HCT116 (cell line): ENCODE measurements around the gene ITM2C. TPM values are rescaled to one million over a fixed set of nuclear protein-coding genes. Genes with fewer than 3 reads are reported as not detected.

Source experiments
- ATAC-seq: fragments of 200-7000 bp; cut with Tn5 transposase; 2 replicates; pipeline ENCODE4 v1.9.1; 2020; ENCODE audit warnings: mild to moderate bottlenecking, moderate library complexity
- BruUV-seq: library from RNA; stranded (reverse); fragments of 400-500 nt; replicated peaks from 2 replicates; lab custom pipeline; 2021; lab: Mats Ljungman, UMichigan
- CTCF ChIA-PET: fragments of 300-600 bp; sonication (Branson Sonifier 250); formaldehyde crosslinking; loops from one replicate; lab custom pipeline; 2021; ENCODE audit warnings: antibody characterized with exemption; lab: Charles Lee
- POLR2A ChIA-PET: fragments of 300-600, 350-600 bp; sonication (Branson Sonifier 250); formaldehyde crosslinking; loops from one replicate; lab custom pipeline; 2021; ENCODE audit warnings: antibody characterized with exemption; lab: Charles Lee
- RAD21 ChIA-PET, 2 experiments: fragments of 300-600 bp; sonication (Branson Sonifier 250); formaldehyde crosslinking; loops; one replicate each; lab custom pipeline; 2023; ENCODE audit warnings: low total read pairs in 2 of 2; ENCODE audit not compliant: uncharacterized antibody in 2 of 2, unreplicated experiment in 2 of 2, low non-redundant PET in 1 of 2; lab: Charles Lee
- DNase-seq: peaks from one replicate; pipeline ENCODE4 v3.0.0-alpha.2; 2010; ENCODE audit warnings: low read depth, low spot score
- H2AFZ ChIP-seq: fragments of 200-600 bp; shearing (Covaris generic), sonication (generic); 2 replicates; pipeline ENCODE4 v1.6.1; 2017; ENCODE audit warnings: low read depth, mixed run types, mixed read lengths, antibody characterized with exemption, low read length; ENCODE audit not compliant: poor library complexity, severe bottlenecking
- H3K27ac ChIP-seq: 2 replicates; pipeline ENCODE4 v1.5.1; 2012; ENCODE audit warnings: low read depth, low read length
- H3K27me3 ChIP-seq: fragments of 200-600 bp; sonication (generic); 2 replicates; pipeline ENCODE4 v1.6.1; 2016; ENCODE audit warnings: mixed run types, low read length, mixed read lengths; ENCODE audit not compliant: insufficient read depth
- H3K36me3 ChIP-seq, 2 experiments: fragments of 200-500 bp in 1 of 2; fragments of 200-600 bp in 1 of 2; sonication (Bioruptor generic) in 1 of 2; sonication (generic) in 1 of 2; 2 replicates each; pipeline versions ENCODE4 v1.5.1 to v1.6.1; 2014 to 2016; ENCODE audit warnings: low read length in 2 of 2, inconsistent platforms in 1 of 2, mixed read lengths in 1 of 2, mixed run types in 1 of 2; ENCODE audit not compliant: insufficient read depth in 2 of 2, control insufficient read depth in 1 of 2
- H3K4me1 ChIP-seq, 2 experiments: fragments of 200-600 bp in 1 of 2; sonication (generic) in 1 of 2; 2 replicates each; pipeline versions ENCODE4 v1.5.1 to v1.6.1; 2012 to 2017; ENCODE audit warnings: low read length in 2 of 2, inconsistent platforms in 1 of 2, mild to moderate bottlenecking in 1 of 2, mixed read lengths in 1 of 2, mixed run types in 1 of 2, moderate library complexity in 1 of 2; ENCODE audit not compliant: insufficient read depth in 2 of 2, control insufficient read depth in 1 of 2
- H3K4me2 ChIP-seq: fragments of 200-600 bp; sonication (generic); 2 replicates; pipeline ENCODE4 v1.6.1; 2017; ENCODE audit warnings: mixed run types, low read length, mixed read lengths
- H3K4me3 ChIP-seq, 2 experiments: fragments of 200-600 bp in 1 of 2; sonication (generic) in 1 of 2; replicated peaks in 1 of 2; 2 replicates each; pipeline ENCODE4 v1.5.1; 2011 to 2016; ENCODE audit warnings: low read length in 2 of 2, control low read depth in 1 of 2, low read depth in 1 of 2, mild to moderate bottlenecking in 1 of 2, mixed read lengths in 1 of 2, mixed run types in 1 of 2
- H3K79me2 ChIP-seq: fragments of 200-600 bp; sonication (generic); 2 replicates; pipeline ENCODE4 v1.6.1; 2017; ENCODE audit warnings: mild to moderate bottlenecking, mixed run types, low read length, moderate library complexity, mixed read lengths; ENCODE audit not compliant: insufficient read depth
- H3K9ac ChIP-seq: fragments of 200-600 bp; sonication (generic); 2 replicates; pipeline ENCODE4 v1.6.1; 2016; ENCODE audit warnings: low read length, mixed read lengths
- H3K9me2 ChIP-seq: fragments of 200-600 bp; sonication (generic), shearing (Covaris generic); 2 replicates; pipeline ENCODE4 v1.6.1; 2017; ENCODE audit warnings: mixed run types, mild to moderate bottlenecking, moderate library complexity; ENCODE audit not compliant: insufficient read depth
- H3K9me3 ChIP-seq, 2 experiments: fragments of 200-500 bp in 1 of 2; fragments of 200-600 bp in 1 of 2; sonication (Bioruptor generic) in 1 of 2; sonication (generic) in 1 of 2; 2 replicates each; pipeline ENCODE4 v1.6.1; 2014 to 2017; ENCODE audit warnings: low read length in 2 of 2, mixed read lengths in 2 of 2, inconsistent platforms in 1 of 2, low read depth in 1 of 2, mild to moderate bottlenecking in 1 of 2, mixed run types in 1 of 2, moderate library complexity in 1 of 2; ENCODE audit not compliant: control insufficient read depth in 1 of 2, insufficient read depth in 1 of 2
- H4K20me1 ChIP-seq: fragments of 200-600 bp; sonication (generic), shearing (Covaris generic); 2 replicates; pipeline ENCODE4 v1.6.1; 2017; ENCODE audit warnings: mixed run types, mild to moderate bottlenecking, moderate library complexity; ENCODE audit not compliant: insufficient read depth
- CBX3 ChIP-seq: IDR thresholded peaks from 2 replicates; pipeline ENCODE4 v1.6.1; 2012; ENCODE audit warnings: low read depth
- CEBPB ChIP-seq: IDR thresholded peaks from 2 replicates; pipeline ENCODE4 v1.6.1; 2012; ENCODE audit warnings: low read depth
- EZH2 ChIP-seq: fragments of 200-600 bp; sonication (generic); IDR thresholded peaks from 2 replicates; pipeline ENCODE4 v1.6.1; 2017; ENCODE audit warnings: antibody characterized with exemption, mixed run types
- EZH2phosphoT487 ChIP-seq: fragments of 200-600 bp; IDR thresholded peaks from 2 replicates; pipeline ENCODE4 v1.6.1; 2018; ENCODE audit warnings: antibody characterized with exemption, borderline replicate concordance
- FOSL1 ChIP-seq: IDR thresholded peaks from 2 replicates; pipeline ENCODE4 v1.6.1; 2012; ENCODE audit warnings: low read depth
- JUND ChIP-seq: IDR thresholded peaks from 2 replicates; pipeline ENCODE4 v1.6.1; 2012
- POLR2AphosphoS5 ChIP-seq: IDR thresholded peaks from 2 replicates; pipeline ENCODE4 v1.6.1; 2011; ENCODE audit warnings: mild to moderate bottlenecking, low read depth, low read length, moderate library complexity
- RAD21 ChIP-seq: IDR thresholded peaks from 2 replicates; pipeline ENCODE4 v1.6.1; 2012; ENCODE audit warnings: low read depth, mild to moderate bottlenecking
- SIN3A ChIP-seq: IDR thresholded peaks from 2 replicates; pipeline ENCODE4 v1.6.1; 2012; ENCODE audit warnings: low read depth
- SP1 ChIP-seq: IDR thresholded peaks from 2 replicates; pipeline ENCODE4 v1.6.1; 2012; ENCODE audit warnings: low read depth
- ZFX ChIP-seq: fragments of 450-650 bp; IDR thresholded peaks from 2 replicates; pipeline ENCODE4 v1.6.1; 2017
- intact Hi-C: fragments of 100-400 bp; cut with micrococcal nuclease; formaldehyde crosslinking; loops from 2 replicates; pipeline ENCODE4 v1.10.0; 2022
- total RNA-seq: library from RNA; stranded (reverse); gene quantifications from one replicate; pipeline ENCODE4 v1.2.1, GENCODE V29; 2021; ENCODE audit not compliant: unreplicated experiment
- TF ChIP-seq, protein P1 (sequence below): IDR thresholded peaks from 2 replicates; pipeline ENCODE4 v1.6.1; 2012; ENCODE audit warnings: low read depth
- TF ChIP-seq, protein P2 (sequence below): IDR thresholded peaks from 2 replicates; pipeline ENCODE4 v1.6.1; 2011; ENCODE audit warnings: mild to moderate bottlenecking, low read length, moderate library complexity; ENCODE audit not compliant: insufficient replicate concordance; ENCODE audit errors: extremely low read depth
- TF ChIP-seq, protein P3 (sequence below): IDR thresholded peaks from 2 replicates; pipeline ENCODE4 v1.6.1; 2012

Gene ITM2C
- total RNA-seq, 1 experiment from 2014 or later = 117 TPM

DNA sequence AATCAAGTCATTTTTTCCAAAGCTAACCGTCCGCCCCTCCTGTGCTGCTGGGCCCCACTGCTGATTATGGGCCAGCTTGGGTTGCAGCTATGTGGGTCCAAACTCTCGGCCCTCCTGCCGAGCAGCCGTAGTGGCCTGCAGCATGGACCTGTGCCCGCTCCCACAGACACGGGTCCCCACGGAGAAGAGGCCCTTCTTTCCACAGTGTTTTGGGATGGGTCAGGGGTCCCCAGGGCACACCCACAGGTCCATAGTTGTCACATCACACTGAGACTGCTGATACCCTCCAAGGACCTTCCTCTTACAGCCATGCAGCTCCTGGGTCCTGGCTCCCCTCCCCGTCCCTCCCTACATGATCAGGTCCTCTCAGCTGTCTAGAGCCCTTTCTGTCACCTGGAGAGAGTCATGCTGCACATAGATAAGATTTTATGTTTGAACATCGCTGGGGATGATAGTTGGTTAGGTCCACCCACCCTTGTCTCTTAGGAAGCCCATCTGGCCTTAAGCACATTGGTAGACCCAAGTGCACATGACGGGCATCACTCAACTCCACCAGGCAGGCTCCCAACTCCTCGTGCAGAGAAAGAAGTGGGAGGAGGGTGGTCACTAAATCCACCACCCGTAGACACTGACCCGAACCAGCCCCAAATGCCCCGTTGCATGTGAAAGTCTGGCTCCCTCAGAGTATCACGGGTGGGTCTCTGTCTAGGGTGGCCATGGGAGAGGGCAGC lies 42.8 kb downstream of the ITM2C start:
- Histone ChIP-seq H3K27me3 (peaks cover 13% of the 10 kb centered on the region; the same call in 1 of the 2 replicates), H3K36me3 (no peaks in the 10 kb centered on the region), H3K9me2 (no peaks in the 10 kb centered on the region), H3K4me1 (peaks cover 28 to 42% of the 10 kb centered on the region in 2 experiments), H3K4me3 (no peak overlapping the region), H3K9me3 (no peaks in the 10 kb centered on the region), H3K4me2 (peak overlapping the region; percentile 74), H3K79me2 (no peaks in the 10 kb centered on the region), H4K20me1 (no peaks in the 10 kb centered on the region), H3K9ac (no peak overlapping the region), H3K27ac (no peak overlapping the region), H2AFZ (no peak overlapping the region)
- no peak for TF ChIP-seq FOSL1
- TF ChIP-seq, protein P1, sequence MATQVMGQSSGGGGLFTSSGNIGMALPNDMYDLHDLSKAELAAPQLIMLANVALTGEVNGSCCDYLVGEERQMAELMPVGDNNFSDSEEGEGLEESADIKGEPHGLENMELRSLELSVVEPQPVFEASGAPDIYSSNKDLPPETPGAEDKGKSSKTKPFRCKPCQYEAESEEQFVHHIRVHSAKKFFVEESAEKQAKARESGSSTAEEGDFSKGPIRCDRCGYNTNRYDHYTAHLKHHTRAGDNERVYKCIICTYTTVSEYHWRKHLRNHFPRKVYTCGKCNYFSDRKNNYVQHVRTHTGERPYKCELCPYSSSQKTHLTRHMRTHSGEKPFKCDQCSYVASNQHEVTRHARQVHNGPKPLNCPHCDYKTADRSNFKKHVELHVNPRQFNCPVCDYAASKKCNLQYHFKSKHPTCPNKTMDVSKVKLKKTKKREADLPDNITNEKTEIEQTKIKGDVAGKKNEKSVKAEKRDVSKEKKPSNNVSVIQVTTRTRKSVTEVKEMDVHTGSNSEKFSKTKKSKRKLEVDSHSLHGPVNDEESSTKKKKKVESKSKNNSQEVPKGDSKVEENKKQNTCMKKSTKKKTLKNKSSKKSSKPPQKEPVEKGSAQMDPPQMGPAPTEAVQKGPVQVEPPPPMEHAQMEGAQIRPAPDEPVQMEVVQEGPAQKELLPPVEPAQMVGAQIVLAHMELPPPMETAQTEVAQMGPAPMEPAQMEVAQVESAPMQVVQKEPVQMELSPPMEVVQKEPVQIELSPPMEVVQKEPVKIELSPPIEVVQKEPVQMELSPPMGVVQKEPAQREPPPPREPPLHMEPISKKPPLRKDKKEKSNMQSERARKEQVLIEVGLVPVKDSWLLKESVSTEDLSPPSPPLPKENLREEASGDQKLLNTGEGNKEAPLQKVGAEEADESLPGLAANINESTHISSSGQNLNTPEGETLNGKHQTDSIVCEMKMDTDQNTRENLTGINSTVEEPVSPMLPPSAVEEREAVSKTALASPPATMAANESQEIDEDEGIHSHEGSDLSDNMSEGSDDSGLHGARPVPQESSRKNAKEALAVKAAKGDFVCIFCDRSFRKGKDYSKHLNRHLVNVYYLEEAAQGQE = no peak
- ChIA-PET CTCF (interaction anchor here (1.4 to 2.4 kb wide), 2 partner anchors 17 to 80 kb away, joined by 5 read pairs; no protein-coding TSS in a partner anchor), POLR2A (no interaction called here), RAD21 (no interaction called here)
- BruUV-seq = no TSS peak
- no peak for DNase-seq
- intact Hi-C loops = no loop called here
- ATAC-seq = no peak

DNA sequence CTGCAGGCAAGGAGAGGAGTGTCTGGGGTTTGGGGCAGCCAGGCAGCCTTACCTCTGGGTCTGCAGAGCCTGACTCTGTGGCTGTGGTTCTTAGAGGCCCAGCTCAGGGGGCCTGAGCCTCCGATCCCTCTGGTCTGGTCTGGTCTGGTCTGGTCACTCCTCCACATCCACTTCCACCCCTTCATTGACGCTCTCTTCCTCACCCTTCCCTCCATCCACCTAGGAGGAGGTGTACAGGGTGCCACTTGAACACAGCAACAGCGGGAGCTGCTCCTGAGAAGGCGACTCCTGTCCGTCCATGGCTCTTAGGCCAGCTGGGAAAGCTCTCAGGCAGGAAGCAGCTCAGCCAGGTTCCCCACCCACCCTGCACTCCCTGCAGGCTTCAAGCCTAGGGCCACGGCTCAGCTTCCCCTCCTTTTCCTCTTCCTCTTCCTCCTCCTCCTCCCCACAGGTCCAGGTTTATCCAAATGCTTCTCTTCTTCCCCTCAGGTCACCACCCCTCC lies 43.4 kb downstream of the ITM2C start:
- Histone ChIP-seq H4K20me1 (no peaks in the 10 kb centered on the region), H3K4me1 (peaks cover 28 to 42% of the 10 kb centered on the region in 2 experiments), H3K27me3 (peaks cover 11% of the 10 kb centered on the region; the same call in 1 of the 2 replicates), H3K4me2 (peak overlapping the region; percentile 74), H3K9ac (no peak overlapping the region), H3K79me2 (no peaks in the 10 kb centered on the region), H3K4me3 (peak overlapping the region in 1 of 2 experiments; percentile 39; a peak in 3 of 4 replicates), H3K9me3 (no peaks in the 10 kb centered on the region), H3K9me2 (no peaks in the 10 kb centered on the region), H3K36me3 (no peaks in the 10 kb centered on the region), H2AFZ (peak overlapping the region; percentile 65), H3K27ac (no peak overlapping the region)
- ChIA-PET RAD21 (no interaction called here), POLR2A (no interaction called here), CTCF (interaction anchor here (1.4 to 2.4 kb wide), 2 partner anchors 16 to 80 kb away, joined by 5 read pairs; no protein-coding TSS in a partner anchor)
- no peak for TF ChIP-seq CEBPB
- TF ChIP-seq SP1 = no peak
- no peak for TF ChIP-seq EZH2phosphoT487
- no peak for TF ChIP-seq CBX3
- TF ChIP-seq RAD21 = no peak
- no peak for TF ChIP-seq POLR2AphosphoS5
- TF ChIP-seq, protein P2, sequence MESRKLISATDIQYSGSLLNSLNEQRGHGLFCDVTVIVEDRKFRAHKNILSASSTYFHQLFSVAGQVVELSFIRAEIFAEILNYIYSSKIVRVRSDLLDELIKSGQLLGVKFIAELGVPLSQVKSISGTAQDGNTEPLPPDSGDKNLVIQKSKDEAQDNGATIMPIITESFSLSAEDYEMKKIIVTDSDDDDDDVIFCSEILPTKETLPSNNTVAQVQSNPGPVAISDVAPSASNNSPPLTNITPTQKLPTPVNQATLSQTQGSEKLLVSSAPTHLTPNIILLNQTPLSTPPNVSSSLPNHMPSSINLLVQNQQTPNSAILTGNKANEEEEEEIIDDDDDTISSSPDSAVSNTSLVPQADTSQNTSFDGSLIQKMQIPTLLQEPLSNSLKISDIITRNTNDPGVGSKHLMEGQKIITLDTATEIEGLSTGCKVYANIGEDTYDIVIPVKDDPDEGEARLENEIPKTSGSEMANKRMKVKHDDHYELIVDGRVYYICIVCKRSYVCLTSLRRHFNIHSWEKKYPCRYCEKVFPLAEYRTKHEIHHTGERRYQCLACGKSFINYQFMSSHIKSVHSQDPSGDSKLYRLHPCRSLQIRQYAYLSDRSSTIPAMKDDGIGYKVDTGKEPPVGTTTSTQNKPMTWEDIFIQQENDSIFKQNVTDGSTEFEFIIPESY = no peak
- TF ChIP-seq FOSL1 = no peak
- TF ChIP-seq JUND = no peak
- no peak for TF ChIP-seq SIN3A
- TF ChIP-seq, protein P3, sequence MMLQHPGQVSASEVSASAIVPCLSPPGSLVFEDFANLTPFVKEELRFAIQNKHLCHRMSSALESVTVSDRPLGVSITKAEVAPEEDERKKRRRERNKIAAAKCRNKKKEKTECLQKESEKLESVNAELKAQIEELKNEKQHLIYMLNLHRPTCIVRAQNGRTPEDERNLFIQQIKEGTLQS = no peak
- no peak for TF ChIP-seq EZH2
- no peak for TF ChIP-seq ZFX
- ATAC-seq (no peak), DNase-seq (no peak)
- intact Hi-C loops = no loop called here
- no TSS peak for BruUV-seq
